Hindlimb muscle (tissue), 1 donor: Measurements from ENCODE around the gene SGPP2. TPM values are rescaled to one million over a fixed set of nuclear protein-coding genes. Genes with fewer than 3 reads are reported as not detected.
"Not testable (repeated sequence)": the region's sequence is repeated elsewhere in the genome, so short reads cannot be mapped to it uniquely, and the experiment has no call there.

Experiments used
- DNase-seq: peaks from one replicate; pipeline ENCODE4 v3.0.0-alpha.2; 2013
- polyA plus RNA-seq: library from polyadenylated mRNA; unstranded; fragments of 120-200 nt; gene quantifications from one replicate; pipeline ENCODE4 v1.2.1, GENCODE V29; 2013; ENCODE audit not compliant: insufficient read length

Gene SGPP2
- polyA plus RNA-seq, 1 donor: 1.4 TPM

GRCh38 chr2:222427646-222428301 lies 3.4 kb downstream of the SGPP2 start:
- DNase-seq: no peak

GRCh38 chr2:222430071-222430470 lies 5.7 kb downstream of the SGPP2 start:
- no peak for DNase-seq

GRCh38 chr2:222430681-222431080 lies 6.3 kb downstream of the SGPP2 start:
- DNase-seq: no peak

- no peak for DNase-seq
Observed at GRCh38 chr2:222431869-222432268, 7.5 kb downstream of the SGPP2 start.

GRCh38 chr2:222433332-222434173 lies 9.2 kb downstream of the SGPP2 start:
- no peak for DNase-seq

- DNase-seq: no peak
Observed at GRCh38 chr2:222434204-222434603, 9.9 kb downstream of the SGPP2 start.

GRCh38 chr2:222435400-222436039 lies 11.2 kb downstream of the SGPP2 start:
- DNase-seq: not testable (repeated sequence)

GRCh38 chr2:222436040-222436413 lies 11.7 kb downstream of the SGPP2 start:
- DNase-seq: no peak

- DNase-seq: no peak
Observed at GRCh38 chr2:222439692-222440091, 15.3 kb downstream of the SGPP2 start.

GRCh38 chr2:222440673-222441422 lies 16.5 kb downstream of the SGPP2 start:
- no peak for DNase-seq

GRCh38 chr2:222442665-222443064 lies 18.3 kb downstream of the SGPP2 start:
- no peak for DNase-seq

- no peak for DNase-seq
Observed at GRCh38 chr2:222445227-222445626, 20.9 kb downstream of the SGPP2 start.

- DNase-seq: no peak
Observed at GRCh38 chr2:222447131-222447530, 22.8 kb downstream of the SGPP2 start.

- DNase-seq: peak; percentile 44
Observed at GRCh38 chr2:222448748-222449181, 24.4 kb downstream of the SGPP2 start.

GRCh38 chr2:222450021-222450420 lies 25.7 kb downstream of the SGPP2 start:
- no peak for DNase-seq

- DNase-seq: no peak
Observed at GRCh38 chr2:222451224-222451674, 26.9 kb downstream of the SGPP2 start.

GRCh38 chr2:222452422-222452950 lies 28.1 kb downstream of the SGPP2 start:
- DNase-seq: no peak

- no peak for DNase-seq
Observed at GRCh38 chr2:222456479-222457077, 32.2 kb downstream of the SGPP2 start.

GRCh38 chr2:222459983-222460382 lies 35.6 kb downstream of the SGPP2 start:
- no peak for DNase-seq

- no peak for DNase-seq
Observed at GRCh38 chr2:222465746-222466145, 41.4 kb downstream of the SGPP2 start.

- DNase-seq: no peak
Observed at GRCh38 chr2:222468346-222468745, 44.0 kb downstream of the SGPP2 start.
